ENCODE results near the gene SLC25A4.
"Not testable (repeated sequence)": the region's sequence is repeated elsewhere in the genome, so short reads cannot be mapped to it uniquely, and the experiment has no call there.

The SLC25A4 gene

DNA sequence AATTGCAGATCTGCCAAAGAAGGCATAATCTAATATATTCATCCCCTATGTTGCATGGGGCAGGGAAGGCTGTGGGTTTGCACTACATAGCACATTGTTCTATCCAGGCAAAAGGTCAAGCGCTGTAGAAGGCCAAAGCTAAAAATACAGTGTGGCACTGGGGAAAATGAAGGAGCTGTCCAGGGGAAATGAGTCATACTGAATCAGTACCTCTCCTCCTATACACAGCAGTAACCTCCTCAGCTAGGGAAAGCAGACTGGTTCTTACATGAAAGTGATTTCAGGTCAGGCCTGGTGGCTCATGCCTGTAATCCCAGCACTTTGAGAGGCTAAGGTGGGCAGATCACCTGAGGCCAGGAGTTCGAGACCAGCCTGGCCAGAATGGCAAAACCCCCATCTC is 31.0 kb upstream of the SLC25A4 start:
- TF ChIP-seq, protein P1, sequence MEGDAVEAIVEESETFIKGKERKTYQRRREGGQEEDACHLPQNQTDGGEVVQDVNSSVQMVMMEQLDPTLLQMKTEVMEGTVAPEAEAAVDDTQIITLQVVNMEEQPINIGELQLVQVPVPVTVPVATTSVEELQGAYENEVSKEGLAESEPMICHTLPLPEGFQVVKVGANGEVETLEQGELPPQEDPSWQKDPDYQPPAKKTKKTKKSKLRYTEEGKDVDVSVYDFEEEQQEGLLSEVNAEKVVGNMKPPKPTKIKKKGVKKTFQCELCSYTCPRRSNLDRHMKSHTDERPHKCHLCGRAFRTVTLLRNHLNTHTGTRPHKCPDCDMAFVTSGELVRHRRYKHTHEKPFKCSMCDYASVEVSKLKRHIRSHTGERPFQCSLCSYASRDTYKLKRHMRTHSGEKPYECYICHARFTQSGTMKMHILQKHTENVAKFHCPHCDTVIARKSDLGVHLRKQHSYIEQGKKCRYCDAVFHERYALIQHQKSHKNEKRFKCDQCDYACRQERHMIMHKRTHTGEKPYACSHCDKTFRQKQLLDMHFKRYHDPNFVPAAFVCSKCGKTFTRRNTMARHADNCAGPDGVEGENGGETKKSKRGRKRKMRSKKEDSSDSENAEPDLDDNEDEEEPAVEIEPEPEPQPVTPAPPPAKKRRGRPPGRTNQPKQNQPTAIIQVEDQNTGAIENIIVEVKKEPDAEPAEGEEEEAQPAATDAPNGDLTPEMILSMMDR (IDR thresholded peaks at IDR 0.05; ENCODE audit: extremely low read depth, missing control alignments), result no peak
- no peak for DNase-seq (ENCODE audit: low spot score)

DNA sequence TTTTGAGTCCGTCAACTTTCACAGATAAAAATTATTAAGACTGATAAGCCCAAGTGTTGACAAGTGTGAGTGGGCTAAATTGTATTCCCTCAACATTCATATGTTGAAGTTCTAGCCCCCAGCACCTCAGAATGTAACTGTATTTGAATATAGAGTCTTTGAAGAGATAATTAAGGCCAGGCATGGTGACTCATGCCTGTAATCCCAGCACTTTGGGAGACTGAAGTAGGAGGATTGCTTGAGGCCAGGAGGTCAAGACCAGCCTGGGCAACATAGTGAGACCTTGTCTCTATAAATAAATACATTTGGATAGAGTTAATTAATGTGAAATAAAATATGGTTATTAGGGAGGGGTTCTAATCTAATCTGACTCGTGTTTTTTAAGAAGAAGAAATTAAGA is 29.7 kb upstream of the SLC25A4 start:
- TF ChIP-seq, protein P1 (IDR thresholded peaks at IDR 0.05; ENCODE audit: extremely low read depth, missing control alignments), result no peak
- DNase-seq (ENCODE audit: low spot score), result no peak

DNA sequence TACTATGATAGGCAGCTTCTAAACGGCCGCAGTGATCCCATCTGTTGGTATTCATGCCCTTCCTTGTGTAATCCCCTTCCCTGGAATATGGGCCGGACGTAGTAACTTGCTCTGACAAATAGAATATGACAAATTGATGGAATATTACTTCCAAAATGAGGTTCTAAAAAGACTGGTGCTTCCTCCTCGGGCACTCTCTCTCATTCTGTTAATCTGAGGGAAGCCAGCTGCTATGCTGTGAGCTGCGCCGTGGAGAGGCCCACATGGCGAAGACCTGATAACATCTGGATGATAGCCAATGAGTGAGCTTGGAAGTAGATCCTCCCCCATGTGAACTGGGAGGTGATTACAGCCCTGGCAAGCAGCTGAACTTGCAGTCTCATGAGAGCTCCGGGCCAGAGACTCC is 27.2 kb upstream of the SLC25A4 start:
- TF ChIP-seq, protein P1 (IDR thresholded peaks at IDR 0.05; ENCODE audit: extremely low read depth, missing control alignments), result no peak
- no peak for DNase-seq (ENCODE audit: low spot score)

DNA sequence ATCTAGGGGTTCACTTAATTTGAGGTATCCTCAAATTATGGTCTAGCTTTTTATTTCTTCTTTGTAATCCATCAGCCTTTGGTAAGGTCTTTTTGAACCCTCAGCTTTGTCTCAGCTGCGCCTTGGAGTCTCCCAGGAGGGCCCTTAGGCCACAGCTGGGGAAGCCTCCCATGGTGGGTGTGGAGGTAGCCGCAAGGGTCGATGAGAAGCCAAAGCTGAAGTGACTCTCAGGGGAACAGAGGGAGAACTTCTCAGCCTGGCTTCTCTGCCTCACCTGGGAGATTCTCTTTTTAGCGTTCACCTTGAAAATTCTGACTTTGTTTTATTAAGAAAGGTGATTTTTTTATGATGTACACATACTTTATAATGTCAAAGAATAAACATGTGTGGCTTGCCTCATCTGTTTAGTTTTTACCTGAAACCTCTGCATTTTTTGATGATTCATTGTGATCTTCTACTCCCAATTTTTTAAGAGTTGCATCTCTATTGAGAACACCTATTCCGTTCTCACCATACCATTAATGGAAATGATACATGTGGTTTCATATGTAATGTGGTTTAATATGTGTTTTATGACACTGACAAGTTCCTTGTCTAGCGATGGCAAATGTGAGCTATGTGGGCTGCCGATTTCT is 25.6 kb upstream of the SLC25A4 start:
- TF ChIP-seq, protein P1 (IDR thresholded peaks at IDR 0.05; ENCODE audit: extremely low read depth, missing control alignments), result no peak

DNA sequence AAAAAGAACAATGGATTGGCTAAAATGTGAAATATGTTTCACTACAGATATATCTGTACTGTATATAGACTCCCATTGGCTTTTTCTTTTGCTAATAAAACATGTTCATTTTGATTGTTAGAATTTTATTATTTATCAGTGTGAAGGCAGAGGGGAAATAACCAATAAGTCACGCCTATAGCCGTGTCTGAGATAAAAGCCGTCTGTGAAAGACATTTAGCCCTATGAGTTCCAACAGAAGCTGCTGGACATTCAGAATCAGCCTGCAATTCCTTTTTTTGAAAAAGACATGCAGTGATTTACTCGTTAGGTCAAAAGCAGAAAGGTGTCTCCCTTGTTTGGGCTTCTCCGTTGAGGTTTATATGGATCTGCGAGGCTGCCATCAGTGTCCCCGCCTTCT is 24.2 kb upstream of the SLC25A4 start:
- TF ChIP-seq, protein P1 (IDR thresholded peaks at IDR 0.05; ENCODE audit: extremely low read depth, missing control alignments), result no peak

More for the DNA sequence above, 25.6 kb upstream of the SLC25A4 start:
- DNase-seq (ENCODE audit: low spot score), result no peak

DNA sequence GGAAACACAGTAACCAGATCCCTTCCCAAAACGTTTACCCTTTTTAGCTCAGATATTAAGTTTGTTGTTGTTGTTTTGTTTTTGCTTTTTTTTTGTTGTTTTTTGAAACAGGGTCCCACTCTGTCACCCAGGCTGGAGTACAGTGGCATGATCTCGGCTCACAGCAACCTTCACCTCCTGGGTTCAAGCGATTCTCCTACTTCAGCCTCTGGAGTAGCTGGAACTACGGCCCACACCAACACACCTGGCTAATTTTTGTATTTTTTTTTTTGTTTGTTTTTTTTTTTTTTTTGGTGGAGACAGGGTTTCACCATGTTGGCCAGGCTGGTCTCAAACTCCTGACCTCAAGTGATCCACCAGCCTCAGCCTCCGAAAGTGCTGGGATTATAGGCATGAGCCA is 23.6 kb upstream of the SLC25A4 start:
- not testable (repeated sequence) for DNase-seq (ENCODE audit: low spot score)

More for the DNA sequence above, 24.2 kb upstream of the SLC25A4 start:
- DNase-seq (ENCODE audit: low spot score), result no peak

DNA sequence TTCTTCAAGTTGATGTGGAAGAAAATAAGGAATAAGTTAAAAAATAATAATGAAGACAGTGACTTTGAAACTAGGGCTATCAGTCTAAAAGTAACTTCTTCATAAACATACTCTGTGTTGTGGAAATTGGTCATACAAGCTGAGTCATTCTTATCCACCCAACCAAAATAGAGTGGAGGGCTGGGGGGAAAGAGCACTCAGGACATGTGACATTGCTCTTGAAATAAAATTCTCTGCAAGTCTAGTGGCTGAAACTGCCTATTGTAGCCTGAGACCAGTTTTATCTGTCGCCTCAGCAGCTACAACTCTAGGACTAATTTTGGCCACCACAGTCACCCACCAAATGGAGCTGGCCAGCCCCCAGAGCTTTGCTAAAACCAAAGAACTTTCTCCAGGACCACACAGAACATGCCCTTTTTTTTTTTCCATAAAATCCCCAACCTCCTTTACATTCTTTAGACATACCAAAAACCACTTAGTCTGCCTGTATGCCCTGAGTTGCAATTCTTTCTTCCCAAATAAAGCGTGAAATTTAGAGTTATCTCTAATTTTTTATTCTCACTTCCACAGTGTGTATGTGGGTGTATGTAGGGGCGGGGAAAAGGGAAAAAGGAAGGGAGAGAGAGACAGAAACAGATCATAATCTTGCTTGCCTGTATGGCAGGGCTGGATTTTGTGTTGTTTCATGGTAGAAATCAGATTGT is 23.0 kb upstream of the SLC25A4 start:
- no peak for DNase-seq (ENCODE audit: low spot score)
- TF ChIP-seq, protein P1 (IDR thresholded peaks at IDR 0.05; ENCODE audit: extremely low read depth, missing control alignments), result no peak

DNA sequence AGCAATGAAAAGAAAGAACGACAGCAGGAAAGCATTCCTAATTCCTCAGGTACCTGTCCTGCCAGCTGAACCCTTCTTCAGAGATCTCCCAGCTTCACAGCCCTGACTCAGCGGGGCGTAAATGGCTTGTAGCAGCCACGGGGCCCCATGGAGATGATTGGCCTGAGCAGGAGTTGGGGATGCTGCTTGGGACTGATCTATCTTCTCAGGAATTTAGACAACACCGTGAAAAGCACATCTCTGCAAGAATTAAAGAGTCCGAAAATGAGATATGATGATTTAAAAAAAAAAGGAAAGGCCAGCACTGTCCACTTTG is 22.5 kb upstream of the SLC25A4 start:
- no peak for DNase-seq (ENCODE audit: low spot score)
- TF ChIP-seq, protein P1 (IDR thresholded peaks at IDR 0.05; ENCODE audit: extremely low read depth, missing control alignments), result no peak
